Fibroblast of skin of right biceps (primary cell): Measurements from ENCODE around the gene IL17F.

ENCODE experiments used
- DNase-seq: peaks from one replicate; pipeline ENCODE4 v3.0.0-alpha.2; 2013

The IL17F gene

DNA sequence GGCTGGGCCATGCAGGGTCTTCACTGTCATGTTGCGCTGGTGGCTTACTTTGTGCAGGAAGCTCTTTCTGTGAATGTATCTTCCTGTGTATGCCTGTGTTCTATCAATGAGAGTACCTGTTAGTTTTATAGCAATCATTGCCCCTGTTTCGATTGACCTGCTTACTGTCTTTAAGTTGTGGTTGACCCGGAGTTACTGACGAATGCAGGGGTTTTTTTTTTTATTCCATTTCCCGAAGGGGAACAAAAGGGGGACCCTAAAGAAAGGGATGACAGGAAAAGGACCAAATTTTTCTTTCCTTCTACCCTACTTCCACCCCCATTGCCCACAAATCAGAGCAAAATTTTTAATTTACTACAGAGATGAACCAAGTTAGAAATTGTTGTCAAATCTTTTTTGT lies at the start of gene IL17F:
IL17F (minus strand) TSS at position 101 of the 400 bp plus-strand sequence; CDS start at position 30, 71 bp downstream.
- DNase-seq: no peak

DNA sequence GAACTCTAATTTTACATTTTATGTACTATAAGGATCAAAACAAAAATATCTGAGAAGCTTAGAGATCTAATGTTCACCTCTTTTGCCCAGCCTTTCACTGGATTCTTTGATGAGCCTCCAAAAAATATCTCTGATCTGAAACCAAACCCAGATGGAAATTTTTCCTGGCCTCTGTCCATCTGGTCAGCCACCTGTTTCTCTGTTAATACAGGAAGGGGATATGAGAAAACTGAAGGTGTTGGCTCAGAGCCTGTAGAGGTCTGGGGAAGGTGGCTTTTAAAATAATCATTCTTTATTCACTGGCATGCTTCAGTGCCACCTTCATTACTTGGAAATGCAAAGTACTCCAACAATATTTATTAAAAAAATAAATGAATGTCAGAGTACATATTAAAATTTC lies 48.8 kb upstream of the IL17F start:
- no peak for DNase-seq

DNA sequence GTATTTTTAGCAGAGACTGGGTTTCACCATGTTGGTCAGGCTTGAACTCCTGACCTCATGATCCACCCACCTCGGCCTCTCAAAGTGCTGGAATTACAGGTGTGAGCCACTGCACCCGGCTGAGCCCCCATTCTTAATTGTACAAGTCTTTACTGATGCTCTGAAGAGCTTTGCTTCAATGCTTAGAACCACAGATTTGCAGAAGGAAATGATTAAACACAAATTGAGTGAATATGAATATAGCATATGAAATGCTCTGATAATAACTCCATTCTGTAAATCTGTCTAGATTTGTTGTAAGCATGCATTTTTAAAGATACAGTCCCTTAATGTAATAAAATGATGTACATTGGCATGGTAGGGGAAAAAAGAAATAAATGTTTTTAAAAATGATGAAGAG lies 44.5 kb upstream of the IL17F start:
- no peak for DNase-seq

DNA sequence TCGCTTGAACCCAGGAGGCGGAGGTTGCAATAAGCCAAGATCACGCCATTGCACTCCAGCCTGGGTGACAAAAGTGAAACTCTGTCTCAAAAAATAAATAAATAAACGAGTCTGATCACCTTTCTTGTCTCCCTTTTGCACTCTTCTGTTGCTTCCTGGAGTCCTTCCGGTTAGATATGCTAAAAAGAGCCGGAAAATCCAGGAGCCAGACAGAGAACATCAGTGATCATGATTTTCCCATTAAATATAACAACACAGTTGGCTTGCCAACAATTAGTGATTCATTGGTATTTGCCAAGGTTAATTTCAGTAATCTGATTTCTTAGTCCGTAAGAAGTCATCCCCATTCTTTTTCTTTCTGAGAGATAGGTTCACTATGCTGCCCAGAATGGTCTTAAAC lies 43.9 kb upstream of the IL17F start:
- no peak for DNase-seq

DNA sequence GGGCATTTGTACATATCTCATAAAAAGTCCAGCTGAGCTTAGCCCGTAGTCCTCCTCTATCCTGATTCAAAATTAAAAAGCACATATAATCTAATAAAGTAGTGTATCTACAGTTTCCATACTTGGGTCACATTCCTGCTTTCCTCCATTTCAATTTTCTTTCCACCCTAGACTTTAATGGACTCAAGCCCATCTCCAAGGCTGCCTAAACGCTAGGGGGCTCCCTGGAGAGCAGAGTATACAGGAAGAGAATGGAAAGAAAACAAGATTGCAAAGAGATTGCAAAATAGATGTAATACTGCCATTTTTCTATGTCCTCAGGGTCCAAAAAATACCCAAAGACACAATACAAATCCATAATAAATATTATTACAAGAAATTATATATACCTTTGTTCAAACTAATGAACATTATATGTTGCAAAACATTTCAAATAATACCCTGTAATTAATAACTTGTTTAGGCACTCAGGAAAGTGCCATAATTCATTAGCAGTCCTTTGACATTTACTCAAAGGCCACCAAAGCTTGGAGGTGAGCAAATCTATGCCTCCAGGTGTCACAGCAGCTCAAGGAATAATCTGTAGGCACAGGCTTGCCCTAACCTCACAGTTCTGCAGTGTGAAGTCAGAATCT lies 42.6 kb upstream of the IL17F start:
- peak; percentile 72 for DNase-seq

DNA sequence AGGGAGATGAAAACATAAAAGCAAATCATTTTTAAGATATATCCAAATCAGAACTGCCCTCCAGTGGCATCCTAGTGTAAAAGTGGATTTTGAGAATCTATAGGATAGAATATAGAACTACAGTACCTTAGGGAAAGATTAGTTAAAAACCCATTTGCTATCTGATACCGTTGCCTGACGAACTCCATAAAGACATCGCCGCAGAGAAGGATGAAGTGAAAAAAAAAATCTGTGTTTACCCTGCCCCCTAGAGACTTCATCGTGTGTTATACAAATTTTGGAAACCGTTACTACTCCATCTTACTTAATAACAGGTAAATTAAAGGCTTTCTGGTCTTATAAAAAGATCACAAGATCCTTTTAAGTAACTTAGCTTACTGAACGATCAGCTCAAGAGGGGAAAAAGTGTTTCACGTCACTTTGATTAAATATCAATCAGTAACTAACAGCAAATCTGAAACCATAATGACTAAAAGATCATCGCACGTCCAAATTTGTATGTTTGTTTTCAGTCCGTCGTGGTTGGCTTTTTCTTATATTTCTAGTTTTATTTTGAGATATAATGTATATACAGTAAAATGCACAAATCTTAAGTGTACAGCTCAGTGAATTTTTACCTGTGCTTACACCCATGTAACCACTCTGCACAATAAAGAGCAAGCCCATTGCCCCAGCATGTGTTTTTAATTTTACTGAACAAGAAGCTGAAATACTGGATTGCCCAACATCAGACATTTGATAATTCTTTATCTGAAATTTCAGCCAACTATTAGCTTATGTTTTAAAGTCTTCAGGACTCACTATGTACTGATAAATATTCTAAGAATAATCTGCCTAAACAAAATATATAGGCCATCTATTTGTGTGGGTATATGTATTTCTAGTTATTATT lies 41.1 kb upstream of the IL17F start:
- DNase-seq: peak; percentile 24

DNA sequence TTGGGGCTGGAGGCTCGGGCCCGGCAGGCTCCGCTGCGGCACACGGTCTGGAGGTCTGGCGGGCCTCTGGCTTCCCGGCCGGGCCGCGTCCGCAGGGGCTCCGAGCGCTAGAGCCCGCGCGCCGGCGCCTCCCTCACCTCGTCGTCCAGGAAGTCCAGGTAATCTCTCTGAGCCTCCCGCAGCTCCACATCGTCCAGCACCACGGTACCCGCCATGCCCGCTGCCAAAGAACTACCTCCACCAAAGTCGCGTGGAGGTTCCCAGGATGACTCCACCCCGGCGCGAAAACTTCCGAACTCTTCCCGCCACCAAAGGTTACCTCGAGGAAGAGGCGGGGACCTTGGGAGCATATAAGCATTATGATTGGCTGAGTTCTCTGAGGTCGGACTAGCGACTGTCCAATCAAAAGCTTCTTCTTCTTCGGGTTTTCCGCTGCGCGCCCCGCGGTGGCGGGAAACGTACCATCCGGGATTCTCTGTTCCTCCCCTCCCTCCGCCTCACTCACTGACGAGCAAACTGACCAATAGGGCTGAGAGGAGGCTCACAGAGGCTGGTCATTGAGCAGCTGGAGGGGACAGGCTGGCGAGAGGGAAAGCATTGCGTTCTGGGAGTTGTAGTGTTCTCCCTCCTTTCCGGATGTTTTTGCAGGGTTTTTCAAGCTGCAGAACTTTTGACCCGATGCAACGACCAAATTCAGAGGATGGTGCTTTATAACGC lies 40.3 kb upstream of the IL17F start, which contains the start of gene MCM3:
MCM3 (minus strand) TSS at position 283 of the 717 bp plus-strand sequence; CDS start at position 215, 68 bp downstream.
- peak; percentile 99 for DNase-seq

DNA sequence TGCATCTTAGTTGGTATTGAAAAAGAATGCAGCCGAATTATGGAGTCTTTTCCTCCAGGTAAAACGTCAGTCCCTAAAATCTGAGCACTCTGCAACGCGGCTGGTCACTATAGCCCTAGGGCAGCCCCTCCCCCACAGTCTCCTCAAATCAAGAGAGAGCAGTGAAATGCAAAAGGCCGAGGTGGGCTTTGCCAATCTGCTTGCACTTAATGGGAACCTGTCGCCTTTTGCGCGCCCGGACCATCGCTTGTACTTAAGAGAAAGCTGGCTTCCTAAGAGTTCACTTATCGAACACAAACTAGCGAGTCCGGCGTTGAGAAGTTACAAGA lies 39.8 kb upstream of the IL17F start:
- peak; percentile 38 for DNase-seq

DNA sequence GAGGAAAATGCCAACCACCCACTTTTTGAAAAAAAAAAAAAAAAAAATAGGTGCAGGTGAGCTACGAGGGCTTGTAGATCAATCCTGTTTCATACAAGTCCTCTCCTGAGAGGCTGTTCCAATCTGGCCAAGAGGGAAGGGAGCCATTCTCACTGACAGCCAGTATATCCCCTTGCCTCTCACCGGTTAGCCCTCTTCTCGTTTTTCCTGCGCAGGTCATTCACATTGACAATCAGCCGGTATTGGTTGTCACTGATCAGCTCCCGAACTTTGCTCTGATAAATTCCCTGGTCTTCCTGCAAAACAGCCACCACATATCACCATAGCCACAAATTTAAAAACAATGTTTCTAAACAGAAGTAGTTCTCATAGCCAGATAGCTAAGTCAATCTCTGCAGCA lies 38.8 kb upstream of the IL17F start:
- no peak for DNase-seq

DNA sequence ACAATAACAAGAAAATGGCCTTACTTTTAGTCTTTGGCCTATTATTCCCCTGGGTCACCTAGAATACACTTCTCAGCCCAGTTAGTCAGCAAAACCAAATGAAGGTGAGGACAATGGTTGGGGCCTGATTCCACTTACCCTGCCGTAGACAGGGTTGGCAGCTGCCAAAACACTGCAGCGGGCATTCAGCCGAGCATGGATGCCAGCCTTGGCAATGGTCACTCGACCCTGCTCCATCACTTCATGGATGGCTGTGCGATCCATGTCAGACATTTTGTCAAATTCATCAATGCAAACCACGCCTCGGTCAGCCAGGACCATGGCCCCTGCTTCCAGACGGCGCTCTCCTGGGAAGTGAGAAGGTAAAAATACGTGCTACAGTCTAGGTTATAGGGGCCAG lies 31.8 kb upstream of the IL17F start:
- DNase-seq: no peak

DNA sequence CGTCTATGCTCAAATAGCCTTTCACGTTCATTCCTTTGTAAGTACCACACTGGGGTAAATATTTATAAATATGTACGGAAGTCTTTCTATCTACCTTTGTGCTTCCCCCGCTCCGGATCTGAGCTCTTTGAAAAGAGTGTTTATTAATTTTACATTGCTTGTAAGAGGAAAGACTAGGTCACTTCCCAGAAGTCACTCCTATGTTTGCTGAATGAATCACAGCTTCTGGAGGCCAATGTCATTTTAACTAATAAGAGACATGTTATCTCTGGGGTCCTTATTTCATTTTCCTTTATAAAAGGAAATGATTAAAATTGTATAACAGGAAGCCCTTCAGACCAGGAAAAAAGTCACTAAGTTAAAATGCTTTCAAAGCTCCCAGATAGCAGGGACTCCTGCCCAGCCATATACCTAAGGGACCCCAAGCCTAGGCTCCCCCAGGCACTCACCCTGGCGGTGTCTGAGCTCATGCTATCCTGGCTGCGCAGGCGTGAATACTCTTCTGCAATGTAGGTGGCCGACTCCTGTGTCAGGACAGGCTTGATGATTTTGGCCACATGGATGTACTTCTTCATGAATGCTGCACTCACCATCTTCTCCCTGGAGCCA lies 27.7 kb upstream of the IL17F start:
- DNase-seq: no peak

DNA sequence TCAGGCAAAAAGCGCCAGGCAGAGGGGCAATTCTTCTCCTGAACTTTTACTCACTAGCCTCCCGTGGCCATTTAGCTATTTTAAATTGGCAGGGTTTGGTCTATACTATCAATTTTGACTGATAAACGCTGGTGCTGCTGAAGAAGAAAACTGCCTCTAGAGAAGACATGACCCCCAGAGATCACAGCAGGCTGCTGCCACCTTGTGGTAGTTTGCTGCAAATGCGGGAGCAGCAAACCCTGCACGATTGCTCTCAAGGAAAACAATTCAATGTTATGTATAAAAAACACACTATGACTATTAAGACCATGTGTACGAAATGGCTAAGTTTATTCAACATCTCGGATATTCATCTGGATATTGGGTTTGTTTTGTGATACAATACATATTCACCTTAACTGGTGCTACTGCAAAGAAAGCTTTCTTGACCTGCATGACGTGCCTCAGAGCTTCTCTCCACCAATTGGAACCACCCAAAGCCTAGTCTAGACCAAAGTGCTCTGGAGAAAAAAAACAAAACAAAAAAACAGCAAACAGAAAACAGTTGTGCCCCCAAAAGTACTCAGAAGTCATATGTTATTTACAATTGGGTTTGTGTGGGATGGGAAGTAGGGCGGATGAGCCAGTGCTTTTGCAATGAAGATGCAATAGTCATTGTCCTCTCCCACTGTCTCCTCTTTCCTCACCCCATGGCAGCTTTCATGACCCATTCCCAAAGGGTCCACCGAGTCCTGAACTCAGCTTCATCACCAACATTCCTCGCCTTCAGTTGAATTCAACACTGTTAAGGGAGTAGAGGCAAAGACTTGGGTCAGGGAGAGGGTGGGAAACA lies 19.6 kb upstream of the IL17F start:
- DNase-seq: peak; percentile 62

DNA sequence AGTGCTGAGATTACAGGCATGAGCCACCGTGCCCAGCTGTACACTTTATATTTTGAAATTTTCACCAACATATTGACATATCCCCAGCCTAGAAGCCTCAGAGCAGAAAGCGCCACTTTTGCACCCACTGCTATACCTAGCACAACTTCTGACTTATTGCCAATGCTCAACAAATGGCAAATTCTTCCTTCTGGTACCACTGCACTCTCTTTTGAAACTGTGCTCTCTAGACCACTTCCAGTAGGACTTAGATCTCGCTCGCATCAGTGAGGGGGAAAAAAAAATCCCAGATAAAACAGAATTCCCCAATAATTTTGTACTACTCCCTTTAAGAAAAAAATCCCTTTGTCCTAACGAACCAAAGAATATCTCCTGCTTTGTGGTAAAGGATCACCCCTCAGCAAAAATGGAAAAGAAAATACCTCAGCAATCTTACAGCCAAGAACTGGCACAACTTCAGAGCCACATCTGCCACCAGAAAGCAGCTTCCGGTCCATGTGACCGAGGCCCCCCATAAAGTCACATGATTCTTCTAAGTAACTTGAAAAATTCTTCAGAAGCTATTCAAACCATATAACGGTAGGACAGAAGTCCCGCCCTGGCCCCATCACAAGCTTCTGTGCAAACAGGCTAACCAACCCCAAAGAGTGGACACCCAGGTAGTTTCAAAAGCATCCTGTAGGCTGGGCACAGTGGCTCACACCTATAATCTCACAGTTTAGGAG lies 18.5 kb upstream of the IL17F start:
- no peak for DNase-seq

DNA sequence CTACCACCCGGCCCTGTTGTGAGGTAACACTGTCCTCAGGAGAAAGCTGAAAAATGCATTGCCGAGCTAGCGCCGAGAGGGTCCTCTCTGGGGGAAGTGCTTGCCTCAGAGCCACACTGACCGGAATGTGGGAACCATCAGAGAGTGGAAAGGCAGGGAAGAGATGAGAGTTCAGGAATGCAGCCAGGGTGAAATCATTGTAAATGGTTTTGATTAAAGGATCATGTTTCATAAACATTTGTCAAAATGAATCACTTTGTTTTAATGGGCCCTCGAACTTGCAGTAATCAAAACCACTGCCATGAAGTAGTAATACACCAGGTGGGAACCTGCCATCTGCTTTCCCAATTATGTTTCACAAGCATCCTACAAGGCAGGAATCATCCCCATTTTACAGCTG lies 16.9 kb upstream of the IL17F start:
- DNase-seq: peak; percentile 84

DNA sequence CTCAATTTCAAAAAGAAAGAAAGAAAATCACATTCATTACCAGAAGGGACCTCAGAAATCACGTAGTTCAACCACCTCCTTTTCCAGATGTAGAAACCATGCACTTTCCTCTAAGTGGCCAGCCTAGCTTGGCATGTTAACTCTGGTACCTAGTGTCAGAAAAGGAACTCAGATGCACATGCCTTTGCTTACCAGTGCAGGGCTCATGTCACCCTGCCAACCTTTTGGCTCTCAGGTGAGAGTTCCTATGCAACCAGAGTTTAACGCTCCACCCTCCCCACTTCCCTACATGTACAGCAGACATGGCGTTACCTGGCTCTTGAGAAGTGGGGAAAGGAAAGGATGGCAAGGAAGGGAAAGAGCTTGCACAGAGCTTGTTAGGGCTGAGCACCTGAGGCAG lies 16.3 kb upstream of the IL17F start:
- DNase-seq: no peak

DNA sequence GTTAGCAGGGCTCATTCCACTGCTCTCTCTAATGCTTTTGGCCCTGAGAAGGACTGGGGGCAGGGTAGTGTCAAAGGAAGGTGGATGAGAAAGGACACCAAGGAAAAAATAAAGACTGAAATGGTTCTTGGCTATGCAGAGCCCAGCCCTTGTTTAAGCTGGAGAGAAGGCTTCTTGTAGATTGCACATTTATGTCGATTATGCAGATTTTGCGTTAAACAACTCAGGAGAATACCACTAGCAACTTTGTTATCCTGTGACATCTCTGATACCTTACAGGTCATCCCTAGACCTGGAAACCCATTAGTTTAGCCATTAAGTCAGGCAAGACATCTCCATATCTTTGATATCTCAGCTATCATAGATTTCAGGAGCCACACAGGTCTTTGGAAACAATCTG lies 11.1 kb upstream of the IL17F start:
- no peak for DNase-seq

DNA sequence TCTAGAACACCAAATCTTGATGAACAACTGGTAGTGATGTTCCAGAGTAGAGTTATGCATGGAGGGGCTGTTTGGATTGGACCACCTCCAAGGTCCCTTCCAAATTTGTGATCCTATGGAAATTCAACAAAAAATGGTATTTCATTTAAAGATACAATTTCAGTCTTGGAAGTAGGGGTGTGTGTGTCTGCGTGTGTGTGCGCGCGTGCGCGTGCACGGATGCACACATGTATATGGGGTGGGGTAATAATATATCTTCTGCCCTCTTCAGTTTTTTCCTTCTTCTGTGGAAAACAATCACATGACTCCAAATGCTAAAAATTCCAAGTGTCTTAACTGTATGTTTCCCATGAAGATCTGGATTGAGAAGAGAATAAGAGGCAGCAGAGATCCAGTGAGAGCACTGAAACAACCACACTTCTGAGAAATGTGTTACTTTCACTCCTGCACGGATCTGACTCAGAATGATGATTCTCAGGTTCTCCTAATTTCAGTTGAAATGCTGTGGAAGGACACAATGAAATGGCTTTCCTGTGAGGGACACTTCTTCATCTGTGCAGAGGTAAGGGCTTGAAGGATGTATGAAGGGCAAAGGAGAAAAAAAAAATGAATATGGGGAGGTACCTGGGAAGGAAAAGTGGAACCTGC lies 10.6 kb upstream of the IL17F start:
- no peak for DNase-seq

DNA sequence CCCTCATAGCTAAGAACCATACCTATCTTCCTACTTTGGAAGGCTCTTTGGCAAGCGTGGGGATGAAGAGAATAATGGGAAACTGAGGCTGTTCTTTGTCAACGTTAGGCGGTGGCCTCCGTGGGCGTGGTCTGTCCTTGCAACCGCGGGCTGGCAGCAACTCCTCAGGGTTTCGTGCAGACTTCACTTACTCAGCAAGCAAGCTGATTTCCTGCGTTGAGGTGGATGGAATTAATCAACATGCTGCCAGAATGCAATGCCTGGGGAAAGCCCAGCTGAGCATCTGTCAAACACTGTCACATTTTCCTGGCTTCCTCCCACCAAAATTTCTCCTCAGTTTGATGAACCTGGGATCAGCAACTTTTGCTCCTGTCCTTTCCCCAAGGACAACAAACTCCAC lies 9.2 kb upstream of the IL17F start:
- DNase-seq: peak; percentile 46

DNA sequence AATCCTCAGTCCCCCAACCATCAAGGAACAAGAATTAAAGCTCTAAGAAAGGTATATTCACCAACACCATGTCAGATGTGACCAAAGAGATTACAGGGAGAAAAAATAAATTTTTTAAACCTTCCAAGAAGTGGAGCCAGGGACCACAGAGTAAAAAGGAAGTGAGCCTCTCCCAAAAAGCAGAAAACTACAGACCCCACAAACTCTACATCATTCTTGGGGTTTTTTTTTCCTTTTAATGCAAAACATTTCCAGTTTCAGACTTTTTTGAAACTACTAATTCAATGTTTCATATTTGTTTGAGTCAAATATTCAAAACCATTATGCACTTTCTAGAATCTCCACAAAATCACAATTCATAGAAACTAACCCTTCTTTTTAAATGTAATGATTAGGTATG lies 6.8 kb upstream of the IL17F start:
- no peak for DNase-seq

DNA sequence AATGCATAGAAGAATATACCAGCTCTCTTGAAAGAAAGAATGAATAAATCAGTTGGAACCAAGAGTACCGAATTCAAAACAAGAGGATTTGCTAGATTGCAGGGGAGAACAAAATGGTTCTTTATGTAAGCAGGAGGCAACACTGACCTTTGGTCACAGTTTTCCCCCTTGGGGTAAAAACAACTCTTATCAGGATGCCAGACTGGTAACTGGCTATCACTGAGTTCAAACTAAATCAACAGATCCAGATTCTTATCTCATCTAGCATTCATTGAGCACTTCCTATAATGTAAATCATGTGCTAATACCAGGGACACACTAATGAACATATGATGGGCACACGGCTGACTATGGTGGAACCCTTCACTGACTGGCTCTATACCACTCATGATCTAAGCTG lies 4.8 kb upstream of the IL17F start:
- no peak for DNase-seq

DNA sequence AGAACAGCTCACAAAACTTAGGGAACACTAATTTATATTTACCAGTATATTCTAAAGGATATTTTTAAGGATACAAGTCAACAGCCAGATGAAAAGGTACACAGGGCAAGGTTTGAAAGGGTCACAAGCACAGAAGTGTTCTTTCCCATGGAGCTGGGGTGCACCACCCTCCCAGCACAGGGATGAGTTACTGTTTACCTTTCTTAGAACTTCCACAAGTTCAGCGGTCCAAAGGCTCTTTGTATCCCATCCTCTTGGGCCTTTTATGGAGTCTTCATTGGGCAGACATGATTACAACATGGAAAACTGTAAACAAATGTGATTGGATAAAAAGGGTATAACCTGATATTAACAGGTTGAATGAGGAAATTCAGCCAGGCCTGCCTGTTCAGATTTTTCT lies 1.1 kb upstream of the IL17F start:
- no peak for DNase-seq
